GDM1 (cell line): ENCODE results near the gene ST3GAL2.

ENCODE experiments used
- DNase-seq: peaks from one replicate; lab custom pipeline; 2025; lab: John Stamatoyannopoulos, UW

ST3GAL2 gene

GRCh38 chr16:70438969-70439862 is at the start of gene ST3GAL2:
Gene ST3GAL2 (minus strand): TSS chr16:70439100. CDS start chr16:70398530, 40,570 bp downstream.
- peak; percentile 84 for DNase-seq

- DNase-seq, result no peak
Measured at GRCh38 chr16:70484867-70485266, 46.0 kb upstream of the ST3GAL2 start.

- no peak for DNase-seq
Measured at GRCh38 chr16:70483426-70483825, 44.5 kb upstream of the ST3GAL2 start.

- DNase-seq, result no peak
Measured at GRCh38 chr16:70482624-70483023, 43.7 kb upstream of the ST3GAL2 start.

- no peak for DNase-seq
Measured at GRCh38 chr16:70481929-70482536, 43.1 kb upstream of the ST3GAL2 start.

GRCh38 chr16:70480127-70481105 is 41.5 kb upstream of the ST3GAL2 start:
- DNase-seq, result no peak

- no peak for DNase-seq
Measured at GRCh38 chr16:70478912-70479341, 40.0 kb upstream of the ST3GAL2 start.

GRCh38 chr16:70478169-70478568 is 39.3 kb upstream of the ST3GAL2 start:
- no peak for DNase-seq

- no peak for DNase-seq
Measured at GRCh38 chr16:70476272-70477020, 37.5 kb upstream of the ST3GAL2 start.

GRCh38 chr16:70475054-70475871 is 36.4 kb upstream of the ST3GAL2 start:
- DNase-seq, result no peak

- no peak for DNase-seq
Measured at GRCh38 chr16:70474320-70475053, 35.6 kb upstream of the ST3GAL2 start.

- DNase-seq, result no peak
Measured at GRCh38 chr16:70473446-70474319, 34.8 kb upstream of the ST3GAL2 start.

- no peak for DNase-seq
Measured at GRCh38 chr16:70472786-70473433, 34.0 kb upstream of the ST3GAL2 start.

GRCh38 chr16:70470927-70471341 is 32.0 kb upstream of the ST3GAL2 start:
- DNase-seq, result no peak

GRCh38 chr16:70470141-70470926 is 31.4 kb upstream of the ST3GAL2 start:
- no peak for DNase-seq

- no peak for DNase-seq
Measured at GRCh38 chr16:70468776-70469525, 30.1 kb upstream of the ST3GAL2 start.

GRCh38 chr16:70467608-70468007 is 28.7 kb upstream of the ST3GAL2 start:
- DNase-seq, result no peak
